HG03159 (cell line): ENCODE results near the gene GSE1.

Experiments
- ATAC-seq: cut with Tn5 transposase; IDR thresholded peaks from one replicate; pipeline ENCODE4 v1.9.1; 2021; ENCODE audit warnings: mild to moderate bottlenecking, moderate library complexity; ENCODE audit not compliant: unreplicated experiment

The GSE1 gene

GRCh38 chr16:85695196-85696128, 82.3 kb downstream of the GSE1 start:
- no peak for ATAC-seq

GRCh38 chr16:85696781-85697180, 83.7 kb downstream of the GSE1 start:
- no peak for ATAC-seq

- no peak for ATAC-seq
Observed at GRCh38 chr16:85697431-85697830, 84.3 kb downstream of the GSE1 start.

GRCh38 chr16:85698459-85698891, 85.4 kb downstream of the GSE1 start:
- ATAC-seq, result no peak

- ATAC-seq, result no peak
Observed at GRCh38 chr16:85698935-85699558, 85.9 kb downstream of the GSE1 start.

DNA sequence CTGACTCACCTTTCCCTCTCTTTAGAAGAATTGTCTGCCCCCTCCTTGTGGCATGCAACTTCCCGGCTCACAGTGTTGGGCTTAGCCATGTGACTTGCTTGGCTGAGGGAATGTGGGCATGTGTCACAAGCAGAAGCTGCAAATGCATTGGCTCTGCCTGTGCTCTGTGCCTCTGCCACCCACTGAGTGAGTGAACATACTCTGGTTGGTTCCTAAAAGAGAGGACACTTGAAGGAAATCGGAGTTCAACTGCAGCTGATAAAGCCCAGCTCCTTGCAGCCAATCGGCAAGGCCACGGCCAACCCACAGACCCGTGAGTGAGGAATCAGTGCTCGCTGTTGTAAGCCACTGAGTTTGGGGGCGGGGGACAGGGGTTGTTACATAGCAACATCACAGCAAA, 86.5 kb downstream of the GSE1 start:
- no peak for ATAC-seq

- no peak for ATAC-seq
Observed at GRCh38 chr16:85704011-85704410, 90.9 kb downstream of the GSE1 start.

GRCh38 chr16:85704900-85705846, 92.1 kb downstream of the GSE1 start:
- no peak for ATAC-seq

GRCh38 chr16:85706449-85707034, 93.4 kb downstream of the GSE1 start:
- ATAC-seq, result no peak

DNA sequence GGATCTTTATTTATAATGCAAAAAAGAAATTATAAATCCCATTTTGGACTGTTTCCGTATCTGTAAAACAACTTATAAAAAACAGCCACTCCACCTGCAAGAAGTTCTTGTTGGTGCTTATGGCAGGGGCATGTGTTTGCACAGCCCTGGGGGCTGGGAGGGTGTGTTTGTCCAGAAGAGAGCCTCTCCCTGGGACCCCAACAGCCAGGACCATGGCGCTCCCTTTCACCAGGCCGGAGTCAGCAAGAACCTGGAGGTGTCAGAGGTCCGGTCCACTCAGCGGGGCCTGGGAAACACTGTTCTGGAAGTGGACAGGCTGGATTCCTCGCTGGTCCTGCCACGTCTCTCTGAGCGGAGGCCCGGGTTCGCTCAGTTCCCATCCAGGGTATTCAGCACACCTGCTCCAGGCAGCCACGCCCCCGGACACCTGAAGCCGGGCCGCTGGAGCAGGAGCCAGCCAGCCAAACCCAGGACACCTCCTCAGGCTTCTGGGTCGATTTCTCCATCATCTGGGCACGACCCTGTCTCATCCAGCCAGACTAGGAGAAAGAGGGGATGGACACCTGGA, 94.5 kb downstream of the GSE1 start:
- ATAC-seq, result no peak

DNA sequence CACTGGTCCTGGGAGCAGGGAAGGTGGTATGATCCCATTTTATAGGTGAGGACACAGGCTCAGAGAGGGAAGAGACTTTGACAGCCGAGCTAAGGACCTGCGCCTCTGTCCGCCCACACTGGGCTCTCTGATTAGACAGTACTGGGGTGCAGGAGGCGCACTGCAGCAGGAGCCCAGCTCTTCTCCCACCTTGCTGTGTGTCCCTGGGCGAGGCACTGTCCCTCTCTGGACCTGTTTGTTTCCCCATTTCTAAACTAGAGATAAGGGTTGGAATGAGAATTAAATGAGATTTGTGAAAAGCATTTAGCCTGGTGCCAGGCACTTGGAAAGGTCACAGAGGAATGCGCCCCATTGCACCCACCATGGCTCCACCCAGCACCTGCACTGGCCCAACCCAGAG, 95.2 kb downstream of the GSE1 start:
- ATAC-seq, result no peak

- ATAC-seq, result no peak
Observed at GRCh38 chr16:85709766-85710585, 96.9 kb downstream of the GSE1 start.

DNA sequence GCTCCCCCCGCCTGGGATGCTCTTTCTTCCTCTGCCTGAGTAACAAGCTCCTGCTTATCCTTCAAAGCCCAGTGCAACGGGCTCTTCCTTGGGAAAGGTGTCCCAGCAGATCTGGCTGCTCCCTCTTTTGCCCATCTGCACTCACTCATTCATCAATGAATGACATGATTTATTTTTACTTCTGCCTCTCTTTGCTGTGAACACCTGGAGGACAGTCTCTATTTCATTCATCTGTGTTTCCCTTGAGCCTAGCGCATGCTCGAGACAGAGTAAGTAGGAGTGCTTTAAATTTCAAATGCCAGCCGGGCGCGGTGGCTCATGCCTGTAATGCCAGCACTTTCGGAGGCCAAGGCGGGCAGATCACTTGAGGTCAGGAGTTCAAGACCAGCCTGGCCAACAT, 97.6 kb downstream of the GSE1 start:
- ATAC-seq, result no peak

GRCh38 chr16:85711982-85712587, 99.0 kb downstream of the GSE1 start:
- ATAC-seq, result no peak

GRCh38 chr16:85712801-85713200, 99.7 kb downstream of the GSE1 start:
- no peak for ATAC-seq

GRCh38 chr16:85715169-85716021, 102.3 kb downstream of the GSE1 start:
- no peak for ATAC-seq

- ATAC-seq, result no peak
Observed at GRCh38 chr16:85716022-85716679, 103.0 kb downstream of the GSE1 start.

GRCh38 chr16:85716680-85717038, 103.5 kb downstream of the GSE1 start:
- ATAC-seq, result no peak
